ENCODE results near the gene TBL1X.

Gene TBL1X

GRCh38 chrX:9500584-9500983, 35.7 kb downstream of the TBL1X start:
- peaks cover 10 to 37% of the 10 kb centered on the region in 2 donors for H3K36me3 ChIP-seq (replicated peaks in 1 of 2; ENCODE audit: control insufficient read depth in 2 of 2, insufficient read depth in 2 of 2, low read length in 2 of 2)
- H2BK120ac ChIP-seq (ENCODE audit: low read depth, low read length): no peak overlapping the region
- peaks cover 0 to 7% of the 10 kb centered on the region in 2 donors for H3K4me1 ChIP-seq (ENCODE audit: control insufficient read depth in 2 of 2, insufficient read depth in 1 of 2, low read depth in 1 of 2, low read length in 2 of 2)
- no peak overlapping the region for H3K18ac ChIP-seq (ENCODE audit: low read length)
- no peak overlapping the region for H3K4me2 ChIP-seq (ENCODE audit: insufficient read depth, low read length, poor library complexity, severe bottlenecking)
- no peaks in the 10 kb centered on the region for H3K27me3 ChIP-seq (ENCODE audit: control insufficient read depth in 3 of 3, insufficient read depth in 3 of 3, low read depth in 1 of 3, low read length in 3 of 3)
- no CpG with 5 or more reads among the region's 6 CpGs for WGBS, 2 donors (ENCODE audit: extremely low coverage in 2 of 2, insufficient read length in 2 of 2, insufficient replicate concordance in 1 of 2)
- H3K79me1 ChIP-seq (ENCODE audit: low read depth, low read length): peaks cover 5% of the 10 kb centered on the region
- H2BK5ac ChIP-seq (ENCODE audit: low read length): no peak overlapping the region
- H4K91ac ChIP-seq (ENCODE audit: low read depth, low read length, poor library complexity): no peak overlapping the region
- no peak overlapping the region for H3K9ac ChIP-seq (ENCODE audit: low read depth, low read length, poor library complexity)
- H2BK15ac ChIP-seq (ENCODE audit: low read length): no peak overlapping the region
- H3K23ac ChIP-seq (ENCODE audit: low read depth, low read length, poor library complexity): no peak overlapping the region
- H3K4me3 ChIP-seq (ENCODE audit: low read length in 2 of 2): no peak overlapping the region
- DNase-seq (ENCODE audit: low spot score): no peak
- H2BK12ac ChIP-seq (ENCODE audit: low read length): no peak overlapping the region
- H2AFZ ChIP-seq (ENCODE audit: low read length): no peak overlapping the region
- H3K9me3 ChIP-seq (replicated peaks in 1 of 2; ENCODE audit: control insufficient read depth in 2 of 2, insufficient read depth in 1 of 2, low read depth in 1 of 2, low read length in 2 of 2): peaks cover 0 to 13% of the 10 kb centered on the region in 2 donors
- H4K8ac ChIP-seq (ENCODE audit: low read depth, low read length): no peak overlapping the region
- H3K14ac ChIP-seq (ENCODE audit: low read length): no peak overlapping the region
- no peak overlapping the region for H2AK5ac ChIP-seq (ENCODE audit: low read depth, low read length)
- H3K4ac ChIP-seq (ENCODE audit: low read length): no peak overlapping the region
- no peak overlapping the region for H3K27ac ChIP-seq (replicated peaks; ENCODE audit: low read length)

- Histone ChIP-seq H3K23ac (ENCODE audit: low read depth, low read length, poor library complexity) (no peak overlapping the region), H2BK15ac (ENCODE audit: low read length) (no peak overlapping the region), H4K91ac (ENCODE audit: low read depth, low read length, poor library complexity) (no peak overlapping the region), H3K27ac (replicated peaks; ENCODE audit: low read length) (no peak overlapping the region), H3K9ac (ENCODE audit: low read depth, low read length, poor library complexity) (no peak overlapping the region), H3K79me1 (ENCODE audit: low read depth, low read length) (peaks cover 5% of the 10 kb centered on the region), H3K4me1 (ENCODE audit: control insufficient read depth in 2 of 2, insufficient read depth in 1 of 2, low read depth in 1 of 2, low read length in 2 of 2) (peaks cover 0 to 7% of the 10 kb centered on the region in 2 donors), H3K18ac (ENCODE audit: low read length) (no peak overlapping the region), H3K4me3 (ENCODE audit: low read length in 2 of 2) (no peak overlapping the region), H3K14ac (ENCODE audit: low read length) (no peak overlapping the region), H3K27me3 (ENCODE audit: control insufficient read depth in 3 of 3, insufficient read depth in 3 of 3, low read depth in 1 of 3, low read length in 3 of 3) (no peaks in the 10 kb centered on the region), H2BK120ac (ENCODE audit: low read depth, low read length) (no peak overlapping the region), H2AFZ (ENCODE audit: low read length) (no peak overlapping the region), H3K36me3 (replicated peaks in 1 of 2; ENCODE audit: control insufficient read depth in 2 of 2, insufficient read depth in 2 of 2, low read length in 2 of 2) (peaks cover 8 to 34% of the 10 kb centered on the region in 2 donors), H4K8ac (ENCODE audit: low read depth, low read length) (no peak overlapping the region), H2AK5ac (ENCODE audit: low read depth, low read length) (no peak overlapping the region), H2BK5ac (ENCODE audit: low read length) (no peak overlapping the region), H3K4ac (ENCODE audit: low read length) (no peak overlapping the region), H3K9me3 (replicated peaks in 1 of 2; ENCODE audit: control insufficient read depth in 2 of 2, insufficient read depth in 1 of 2, low read depth in 1 of 2, low read length in 2 of 2) (peaks cover 0 to 16% of the 10 kb centered on the region in 2 donors), H2BK12ac (ENCODE audit: low read length) (no peak overlapping the region), H3K4me2 (ENCODE audit: insufficient read depth, low read length, poor library complexity, severe bottlenecking) (no peak overlapping the region)
- WGBS, 2 donors (ENCODE audit: extremely low coverage in 2 of 2, insufficient read length in 2 of 2, insufficient replicate concordance in 1 of 2): no CpG with 5 or more reads among the region's 2 CpGs
- no peak for DNase-seq (ENCODE audit: low spot score)
Observed at GRCh38 chrX:9501362-9501761, 36.5 kb downstream of the TBL1X start.

- peaks cover 0 to 7% of the 10 kb centered on the region in 2 donors for H3K4me1 ChIP-seq (ENCODE audit: control insufficient read depth in 2 of 2, insufficient read depth in 1 of 2, low read depth in 1 of 2, low read length in 2 of 2)
- H2BK12ac ChIP-seq (ENCODE audit: low read length): no peak overlapping the region
- H3K4me2 ChIP-seq (ENCODE audit: insufficient read depth, low read length, poor library complexity, severe bottlenecking): no peak overlapping the region
- H3K79me1 ChIP-seq (ENCODE audit: low read depth, low read length): peaks cover 5% of the 10 kb centered on the region
- no peaks in the 10 kb centered on the region for H3K27me3 ChIP-seq (ENCODE audit: control insufficient read depth in 3 of 3, insufficient read depth in 3 of 3, low read depth in 1 of 3, low read length in 3 of 3)
- WGBS, 2 donors (ENCODE audit: extremely low coverage in 2 of 2, insufficient read length in 2 of 2, insufficient replicate concordance in 1 of 2): no CpG with 5 or more reads among the region's 8 CpGs
- H3K14ac ChIP-seq (ENCODE audit: low read length): no peak overlapping the region
- H4K8ac ChIP-seq (ENCODE audit: low read depth, low read length): no peak overlapping the region
- H3K27ac ChIP-seq (replicated peaks; ENCODE audit: low read length): no peak overlapping the region
- no peak overlapping the region for H3K18ac ChIP-seq (ENCODE audit: low read length)
- H3K9ac ChIP-seq (ENCODE audit: low read depth, low read length, poor library complexity): no peak overlapping the region
- H3K36me3 ChIP-seq (replicated peaks in 1 of 2; ENCODE audit: control insufficient read depth in 2 of 2, insufficient read depth in 2 of 2, low read length in 2 of 2): peaks cover 8 to 34% of the 10 kb centered on the region in 2 donors
- no peak overlapping the region for H2BK15ac ChIP-seq (ENCODE audit: low read length)
- no peak for DNase-seq (ENCODE audit: low spot score)
- no peak overlapping the region for H2BK5ac ChIP-seq (ENCODE audit: low read length)
- H3K4me3 ChIP-seq (ENCODE audit: low read length in 2 of 2): no peak overlapping the region
- H2BK120ac ChIP-seq (ENCODE audit: low read depth, low read length): no peak overlapping the region
- no peak overlapping the region for H3K4ac ChIP-seq (ENCODE audit: low read length)
- peaks cover 0 to 16% of the 10 kb centered on the region in 2 donors for H3K9me3 ChIP-seq (replicated peaks in 1 of 2; ENCODE audit: control insufficient read depth in 2 of 2, insufficient read depth in 1 of 2, low read depth in 1 of 2, low read length in 2 of 2)
- no peak overlapping the region for H2AK5ac ChIP-seq (ENCODE audit: low read depth, low read length)
- H3K23ac ChIP-seq (ENCODE audit: low read depth, low read length, poor library complexity): no peak overlapping the region
- H4K91ac ChIP-seq (ENCODE audit: low read depth, low read length, poor library complexity): no peak overlapping the region
- no peak overlapping the region for H2AFZ ChIP-seq (ENCODE audit: low read length)
Observed at GRCh38 chrX:9503261-9503660, 38.4 kb downstream of the TBL1X start.

GRCh38 chrX:9510366-9510765, 45.5 kb downstream of the TBL1X start:
- WGBS, 2 donors (ENCODE audit: extremely low coverage in 2 of 2, insufficient read length in 2 of 2, insufficient replicate concordance in 1 of 2): no CpG with 5 or more reads among the region's 2 CpGs
- Histone ChIP-seq H3K4me1 (ENCODE audit: control insufficient read depth in 2 of 2, insufficient read depth in 1 of 2, low read depth in 1 of 2, low read length in 2 of 2) (no peaks in the 10 kb centered on the region), H3K27me3 (ENCODE audit: control insufficient read depth in 3 of 3, insufficient read depth in 3 of 3, low read depth in 1 of 3, low read length in 3 of 3) (no peaks in the 10 kb centered on the region), H3K14ac (ENCODE audit: low read length) (no peak overlapping the region), H2BK12ac (ENCODE audit: low read length) (no peak overlapping the region), H3K9ac (ENCODE audit: low read depth, low read length, poor library complexity) (no peak overlapping the region), H3K36me3 (replicated peaks in 1 of 2; ENCODE audit: control insufficient read depth in 2 of 2, insufficient read depth in 2 of 2, low read length in 2 of 2) (peaks cover 0 to 10% of the 10 kb centered on the region in 2 donors), H3K4ac (ENCODE audit: low read length) (no peak overlapping the region), H2BK120ac (ENCODE audit: low read depth, low read length) (no peak overlapping the region), H4K91ac (ENCODE audit: low read depth, low read length, poor library complexity) (no peak overlapping the region), H3K9me3 (replicated peaks in 1 of 2; ENCODE audit: control insufficient read depth in 2 of 2, insufficient read depth in 1 of 2, low read depth in 1 of 2, low read length in 2 of 2) (peaks cover 0 to 4% of the 10 kb centered on the region in 2 donors), H4K8ac (ENCODE audit: low read depth, low read length) (no peak overlapping the region), H3K27ac (replicated peaks; ENCODE audit: low read length) (no peak overlapping the region), H3K18ac (ENCODE audit: low read length) (no peak overlapping the region), H2BK15ac (ENCODE audit: low read length) (no peak overlapping the region), H2AFZ (ENCODE audit: low read length) (no peak overlapping the region), H2AK5ac (ENCODE audit: low read depth, low read length) (no peak overlapping the region), H3K4me3 (ENCODE audit: low read length in 2 of 2) (no peak overlapping the region), H2BK5ac (ENCODE audit: low read length) (no peak overlapping the region), H3K79me1 (ENCODE audit: low read depth, low read length) (no peaks in the 10 kb centered on the region), H3K4me2 (ENCODE audit: insufficient read depth, low read length, poor library complexity, severe bottlenecking) (no peak overlapping the region), H3K23ac (ENCODE audit: low read depth, low read length, poor library complexity) (no peak overlapping the region)
- DNase-seq (ENCODE audit: low spot score): no peak

Data from neuronal stem cell (in vitro differentiated cells).